Panc1 (cell line): Measurements from ENCODE around the gene DSCAML1. TPM values are rescaled to one million over a fixed set of nuclear protein-coding genes. Genes with fewer than 3 reads are reported as not detected.

Source experiments
- ATAC-seq: fragments of 200-7000 bp; cut with Tn5 transposase; 2 replicates; pipeline ENCODE4 v1.9.1; 2020; ENCODE audit warnings: mild to moderate bottlenecking, moderate library complexity
- BruUV-seq: library from RNA; stranded (reverse); fragments of 400-500 nt; replicated peaks from 2 replicates; lab custom pipeline; 2021; lab: Mats Ljungman, UMichigan
- CTCF ChIA-PET: fragments of 300-600 bp; sonication (Branson Sonifier 250); formaldehyde crosslinking; loops from one replicate; lab custom pipeline; 2022; ENCODE audit warnings: antibody characterized with exemption; lab: Charles Lee
- POLR2A ChIA-PET: fragments of 300-600 bp; sonication (Branson Sonifier 250); formaldehyde crosslinking; loops from one replicate; lab custom pipeline; 2022; ENCODE audit warnings: antibody characterized with exemption; lab: Charles Lee
- DNase-seq: peaks from one replicate; pipeline ENCODE4 v3.0.0-alpha.2; 2010; ENCODE audit warnings: low read depth, low spot score
- H3K27ac ChIP-seq: 2 replicates; pipeline ENCODE4 v1.5.1; 2011; ENCODE audit warnings: mild to moderate bottlenecking, low read length, inconsistent platforms
- H3K27me3 ChIP-seq: fragments of 200-500 bp; sonication (Bioruptor generic); 2 replicates; pipeline ENCODE4 v1.6.0; 2014; ENCODE audit warnings: low read length, inconsistent platforms; ENCODE audit not compliant: control insufficient read depth, insufficient read depth
- H3K36me3 ChIP-seq: fragments of 200-500 bp; sonication (Bioruptor generic); 2 replicates; pipeline ENCODE4 v1.5.1; 2014; ENCODE audit warnings: inconsistent platforms, mild to moderate bottlenecking, low read length, moderate library complexity; ENCODE audit not compliant: control insufficient read depth, insufficient read depth
- H3K4me1 ChIP-seq: 2 replicates; pipeline ENCODE4 v1.5.1; 2011; ENCODE audit warnings: inconsistent platforms, mild to moderate bottlenecking, low read length, moderate library complexity; ENCODE audit not compliant: control insufficient read depth, insufficient read depth
- H3K4me3 ChIP-seq, 2 experiments: 2 replicates each; pipeline ENCODE4 v1.5.1; 2011 to 2012; ENCODE audit warnings: low read depth in 2 of 2, low read length in 2 of 2, mild to moderate bottlenecking in 2 of 2, inconsistent platforms in 1 of 2, moderate library complexity in 1 of 2
- H3K9me3 ChIP-seq: fragments of 200-500 bp; sonication (Bioruptor generic); 2 replicates; pipeline ENCODE4 v1.5.1; 2014; ENCODE audit warnings: low read depth, mild to moderate bottlenecking, inconsistent platforms, low read length, moderate library complexity; ENCODE audit not compliant: control insufficient read depth, insufficient read depth
- POLR2AphosphoS5 ChIP-seq: IDR thresholded peaks from 2 replicates; pipeline ENCODE4 v1.6.1; 2012; ENCODE audit warnings: mild to moderate bottlenecking, low read depth, low read length, moderate library complexity
- REST ChIP-seq, 2 experiments: IDR thresholded peaks; 2 replicates each; pipeline ENCODE4 v1.6.1; 2011 to 2012; ENCODE audit warnings: low read depth in 2 of 2, control low read depth in 1 of 2, low read length in 1 of 2, mild to moderate bottlenecking in 1 of 2, moderate library complexity in 1 of 2; ENCODE audit not compliant: insufficient read depth in 1 of 2
- SIN3A ChIP-seq: IDR thresholded peaks from 2 replicates; pipeline ENCODE4 v1.6.1; 2012; ENCODE audit warnings: low read depth, mild to moderate bottlenecking, low read length, moderate library complexity, borderline replicate concordance; ENCODE audit not compliant: insufficient read depth
- TCF7L2 ChIP-seq: IDR thresholded peaks from 2 replicates; pipeline ENCODE4 v1.6.1; 2011; ENCODE audit warnings: mild to moderate bottlenecking, low read depth, low read length, inconsistent platforms
- in situ Hi-C: cut with HindIII; loops from 2 replicates; pipeline ENCODE4 v1.10.0; 2016; ENCODE audit warnings: low sequenced_read_pairs, low pct_unique_long_range_greater_than_20kb
- intact Hi-C: fragments of 100-400 bp; cut with micrococcal nuclease; formaldehyde crosslinking; loops from one replicate; pipeline ENCODE4 v1.10.0; 2022; ENCODE audit not compliant: unreplicated experiment
- total RNA-seq: library from RNA; stranded (reverse); gene quantifications from one replicate; pipeline ENCODE4 v1.2.1, GENCODE V29; 2021; ENCODE audit not compliant: unreplicated experiment
- TF ChIP-seq, protein P1 (sequence below): fragments of 450-650 bp; IDR thresholded peaks from 2 replicates; pipeline ENCODE4 v1.5.1; 2017; ENCODE audit warnings: mild to moderate bottlenecking

Gene DSCAML1
- total RNA-seq, 1 experiment from 2014 or later = 1.6 TPM

DNA sequence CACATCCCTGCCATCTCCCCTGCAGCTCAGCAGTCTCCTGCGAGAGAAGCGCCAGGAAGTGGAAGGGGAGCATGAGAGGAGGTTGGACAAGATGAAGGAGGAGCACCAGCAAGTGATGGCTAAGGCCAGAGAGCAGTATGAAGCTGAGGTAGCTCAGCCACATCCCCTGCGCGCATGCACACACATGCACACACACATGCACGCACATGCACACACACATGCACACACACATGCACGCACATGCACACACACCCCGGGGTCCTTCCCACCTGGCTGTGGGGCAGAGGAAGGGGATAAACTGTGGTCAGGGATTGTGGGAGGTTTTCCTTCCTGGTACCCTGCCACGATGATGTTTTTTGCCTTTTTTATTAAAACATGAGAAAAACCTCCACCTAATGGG lies 404.0 kb downstream of the DSCAML1 start:
- in situ Hi-C loops = no loop called here
- no TSS peak for BruUV-seq
- Histone ChIP-seq H3K9me3 (no peaks in the 10 kb centered on the region), H3K27me3 (no peaks in the 10 kb centered on the region), H3K27ac (no peak overlapping the region), H3K4me3 (no peak overlapping the region), H3K4me1 (no peaks in the 10 kb centered on the region), H3K36me3 (peaks cover 8% of the 10 kb centered on the region)
- ChIA-PET CTCF (no interaction called here), POLR2A (no interaction called here)
- TF ChIP-seq SIN3A (no peak), REST (IDR thresholded peaks at IDR 0.05; ENCODE audit: insufficient read depth in 1 of 2, low read depth in 2 of 2, low read length in 1 of 2) (no peak), POLR2AphosphoS5 (no peak)
- TF ChIP-seq, protein P1, sequence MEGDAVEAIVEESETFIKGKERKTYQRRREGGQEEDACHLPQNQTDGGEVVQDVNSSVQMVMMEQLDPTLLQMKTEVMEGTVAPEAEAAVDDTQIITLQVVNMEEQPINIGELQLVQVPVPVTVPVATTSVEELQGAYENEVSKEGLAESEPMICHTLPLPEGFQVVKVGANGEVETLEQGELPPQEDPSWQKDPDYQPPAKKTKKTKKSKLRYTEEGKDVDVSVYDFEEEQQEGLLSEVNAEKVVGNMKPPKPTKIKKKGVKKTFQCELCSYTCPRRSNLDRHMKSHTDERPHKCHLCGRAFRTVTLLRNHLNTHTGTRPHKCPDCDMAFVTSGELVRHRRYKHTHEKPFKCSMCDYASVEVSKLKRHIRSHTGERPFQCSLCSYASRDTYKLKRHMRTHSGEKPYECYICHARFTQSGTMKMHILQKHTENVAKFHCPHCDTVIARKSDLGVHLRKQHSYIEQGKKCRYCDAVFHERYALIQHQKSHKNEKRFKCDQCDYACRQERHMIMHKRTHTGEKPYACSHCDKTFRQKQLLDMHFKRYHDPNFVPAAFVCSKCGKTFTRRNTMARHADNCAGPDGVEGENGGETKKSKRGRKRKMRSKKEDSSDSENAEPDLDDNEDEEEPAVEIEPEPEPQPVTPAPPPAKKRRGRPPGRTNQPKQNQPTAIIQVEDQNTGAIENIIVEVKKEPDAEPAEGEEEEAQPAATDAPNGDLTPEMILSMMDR = no peak
- DNase-seq (no peak), ATAC-seq (no peak)
- intact Hi-C loops = no loop called here

DNA sequence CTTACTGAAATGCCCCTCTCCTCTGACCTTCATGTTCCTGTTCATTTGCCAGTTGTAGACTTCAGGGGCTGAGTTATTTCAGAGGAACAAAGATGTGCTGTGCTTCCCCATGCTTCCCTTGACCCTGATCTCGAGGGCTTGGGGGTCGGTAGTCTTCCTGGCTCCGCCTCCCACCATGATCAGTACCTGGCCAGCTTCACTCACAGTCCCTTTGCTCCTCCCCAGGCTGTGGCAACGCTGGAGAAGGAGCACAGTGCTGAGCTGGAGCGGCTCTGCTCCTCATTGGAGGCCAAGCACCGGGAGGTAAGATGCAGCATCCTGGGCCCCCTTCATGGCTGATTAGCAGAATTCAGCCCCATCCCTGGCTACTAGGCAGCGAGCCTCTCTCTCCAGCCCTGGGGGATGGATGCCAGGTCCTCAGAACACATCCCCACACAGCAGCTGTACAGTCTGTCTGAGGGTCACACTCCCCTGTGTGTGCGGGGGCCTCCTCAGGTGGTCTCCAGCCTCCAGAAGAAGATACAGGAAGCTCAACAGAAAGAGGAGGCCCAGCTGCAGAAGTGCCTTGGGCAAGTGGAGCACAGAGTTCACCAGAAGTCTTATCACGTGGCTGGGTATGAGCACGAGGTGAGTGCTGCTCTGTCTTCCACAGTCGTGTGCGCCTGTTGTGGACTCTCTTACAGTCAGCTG lies 404.9 kb downstream of the DSCAML1 start:
- Histone ChIP-seq H3K4me3 (no peak overlapping the region), H3K9me3 (no peaks in the 10 kb centered on the region), H3K4me1 (no peaks in the 10 kb centered on the region), H3K36me3 (peaks cover 11% of the 10 kb centered on the region), H3K27me3 (no peaks in the 10 kb centered on the region), H3K27ac (no peak overlapping the region)
- ATAC-seq (no peak), DNase-seq (no peak)
- TF ChIP-seq POLR2AphosphoS5 (no peak), REST (IDR thresholded peaks at IDR 0.05; ENCODE audit: insufficient read depth in 1 of 2, low read depth in 2 of 2, low read length in 1 of 2) (no peak), TCF7L2 (no peak), SIN3A (no peak)
- TF ChIP-seq, protein P1 = no peak
- intact Hi-C loops (no loop called here), in situ Hi-C loops (no loop called here)
- ChIA-PET POLR2A (no interaction called here), CTCF (no interaction called here)
- no TSS peak for BruUV-seq
